Erythroblast (primary cell): ENCODE measurements around the gene KDM7A.
"Not testable (repeated sequence)": the region's sequence is repeated elsewhere in the genome, so short reads cannot be mapped to it uniquely, and the experiment has no call there.

Experiments
- DNase-seq, 2 experiments: peaks; one replicate each; lab custom pipeline; 2025; lab: John Stamatoyannopoulos, UW
- GATA1 ChIP-seq: IDR thresholded peaks from 2 replicates; pipeline ENCODE4 v1.6.1; 2011; ENCODE audit warnings: low read depth, mild to moderate bottlenecking, control low read depth, low read length, moderate library complexity
- POLR2A ChIP-seq: IDR thresholded peaks from 2 replicates; pipeline ENCODE4 v1.6.1; 2011; ENCODE audit warnings: mild to moderate bottlenecking, low read length

KDM7A gene

DNA sequence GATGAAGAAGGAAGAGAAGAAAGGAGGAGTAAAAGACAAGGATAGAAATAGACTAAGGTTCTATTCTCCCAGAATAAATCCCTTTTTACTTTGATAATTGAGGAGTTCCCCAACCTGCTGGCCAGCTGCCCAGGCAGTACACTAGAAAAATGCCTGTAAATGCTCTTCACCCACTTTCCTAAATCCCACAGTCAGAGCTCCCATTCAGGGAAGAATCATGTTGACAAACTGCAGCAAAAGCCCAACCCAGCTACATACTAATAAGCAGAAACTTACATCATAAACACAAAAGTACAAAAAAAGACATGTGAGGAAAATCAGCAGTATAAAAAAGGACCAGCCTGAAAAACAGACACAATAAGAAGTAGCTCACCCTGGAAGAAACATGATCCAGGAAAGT, 15.8 kb upstream of the KDM7A start:
- no peak for DNase-seq
- TF ChIP-seq GATA1 (no peak), POLR2A (no peak)

DNA sequence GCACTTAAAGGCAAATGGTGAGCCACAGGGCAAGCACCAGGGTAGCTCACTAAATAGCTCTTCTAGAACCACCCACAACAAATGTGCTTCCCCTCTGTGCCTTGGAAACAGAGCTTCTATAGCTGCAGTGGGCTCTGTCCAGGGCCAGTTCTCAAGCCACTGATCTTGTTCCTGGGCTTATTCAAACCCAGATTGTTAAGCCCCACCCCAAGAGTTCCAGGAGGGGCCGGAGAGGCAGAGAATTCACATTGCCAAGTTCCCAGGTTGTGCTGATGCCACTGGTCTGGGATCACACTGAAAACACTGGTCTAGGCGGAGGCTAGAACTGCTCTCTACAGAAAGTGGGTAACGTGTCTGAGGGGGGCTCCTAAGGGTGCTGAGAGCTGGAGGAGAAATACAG, 15.4 kb upstream of the KDM7A start:
- DNase-seq, result no peak
- TF ChIP-seq GATA1, result no peak
- no peak for TF ChIP-seq POLR2A

- TF ChIP-seq POLR2A (no peak), GATA1 (no peak)
- DNase-seq, result no peak
Observed at GRCh38 chr7:140190588-140190987, 13.8 kb upstream of the KDM7A start.

- DNase-seq, result no peak
- TF ChIP-seq GATA1 (no peak), POLR2A (no peak)
Observed at GRCh38 chr7:140189917-140190316, 13.1 kb upstream of the KDM7A start.

DNA sequence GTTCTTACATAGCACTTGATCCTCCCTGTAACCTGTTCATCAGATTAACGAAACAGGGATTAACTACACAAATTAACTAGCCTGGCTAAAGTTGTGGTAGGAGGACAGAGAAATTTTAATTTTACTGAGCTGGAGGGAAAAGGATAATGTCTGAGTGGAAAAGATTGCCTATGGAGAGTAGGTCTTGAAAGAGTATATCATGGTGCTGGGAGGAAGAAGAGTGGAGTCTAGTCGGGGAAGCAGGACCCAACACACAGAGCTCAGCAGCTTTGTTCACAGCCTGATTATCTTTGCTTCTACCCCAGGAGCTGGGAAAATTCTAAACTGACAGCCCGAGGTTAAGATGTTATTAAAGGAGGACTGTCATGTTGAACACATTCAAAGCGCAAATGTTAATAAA, 6.1 kb upstream of the KDM7A start:
- DNase-seq, result no peak
- no peak for TF ChIP-seq POLR2A
- no peak for TF ChIP-seq GATA1

DNA sequence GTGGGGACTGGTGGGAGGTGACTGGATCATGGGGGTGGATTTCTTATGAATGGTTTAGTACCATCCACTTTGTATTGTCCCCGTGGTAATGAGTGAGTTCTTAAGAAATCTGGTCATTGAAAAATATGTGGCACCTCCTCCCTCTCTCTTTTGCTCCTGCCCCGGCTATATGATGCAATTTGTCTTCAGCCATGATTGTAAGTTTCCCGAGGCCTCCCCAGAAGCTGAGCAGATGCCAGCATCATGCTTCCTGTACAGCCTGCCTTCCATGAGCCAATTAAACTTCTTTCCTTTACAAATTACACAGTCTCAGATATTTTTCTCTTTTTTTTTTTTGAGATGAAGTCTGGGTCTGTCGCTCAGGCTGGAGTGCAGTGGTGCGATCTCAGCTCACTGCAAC, 2.6 kb upstream of the KDM7A start:
- DNase-seq, result no peak
- TF ChIP-seq POLR2A (no peak), GATA1 (no peak)

DNA sequence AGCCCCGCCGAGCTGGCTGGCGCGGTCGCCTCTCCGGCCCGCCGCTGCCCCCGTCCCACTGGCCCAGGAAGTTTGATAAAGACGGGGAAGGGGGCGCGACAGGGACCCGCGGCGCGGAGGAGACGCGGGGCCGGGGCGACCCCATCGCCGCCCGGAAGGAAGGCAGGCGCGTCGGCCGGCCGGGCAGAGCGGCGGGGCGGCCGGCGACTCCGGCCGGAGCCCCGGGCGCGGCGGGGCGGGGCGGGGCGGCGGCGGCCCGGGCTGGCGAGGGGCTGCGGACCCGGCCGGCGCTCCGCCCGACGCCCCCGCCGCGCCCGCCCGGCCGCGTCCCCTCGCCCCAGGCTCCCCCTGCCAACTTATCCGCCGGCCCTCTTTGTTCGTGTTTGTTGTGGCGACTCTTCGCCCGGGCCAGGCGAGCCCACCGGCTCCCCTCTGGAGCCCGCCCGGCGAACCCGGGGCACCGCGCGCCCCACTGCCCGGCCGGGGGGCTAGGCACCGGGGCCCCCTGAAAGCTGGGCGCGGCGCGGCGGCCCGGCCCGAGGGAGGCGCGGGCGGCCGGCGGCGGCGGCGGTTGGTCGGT, 571 bp downstream of the KDM7A start:
- TF ChIP-seq GATA1 (no peak), POLR2A (no peak)
- no peak for DNase-seq

- DNase-seq, result peak; percentile 91 to 93
- TF ChIP-seq GATA1, result no peak
- peak; percentile 68 for TF ChIP-seq POLR2A
Observed at GRCh38 chr7:140175221-140176121, 1.3 kb downstream of the KDM7A start.

DNA sequence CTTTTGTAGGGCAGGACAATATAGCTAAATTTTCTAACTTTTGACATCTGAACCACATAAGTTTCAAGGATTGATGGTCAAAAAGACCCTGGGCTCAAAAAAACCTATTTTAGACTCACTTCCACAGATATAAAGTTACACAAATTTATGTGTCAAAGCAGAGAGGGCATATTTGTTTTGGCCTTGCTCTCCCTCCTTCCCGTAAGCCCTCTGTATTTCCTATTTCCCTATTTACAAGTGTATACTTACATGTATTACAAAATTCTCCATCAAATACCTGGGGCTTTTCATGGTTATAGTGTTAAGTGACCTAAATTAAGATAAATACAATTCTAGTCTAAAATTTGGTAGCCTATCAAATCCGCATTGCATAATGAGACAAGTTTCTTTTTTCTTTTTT, 2.6 kb downstream of the KDM7A start:
- no peak for TF ChIP-seq POLR2A

GRCh38 chr7:140170375-140170774, 6.4 kb downstream of the KDM7A start:
- no peak for DNase-seq
- no peak for TF ChIP-seq GATA1
- TF ChIP-seq POLR2A, result no peak

More for the DNA sequence above, 2.6 kb downstream of the KDM7A start:
- no peak for DNase-seq

- TF ChIP-seq GATA1 (no peak), POLR2A (no peak)
- no peak for DNase-seq
Observed at GRCh38 chr7:140168816-140169215, 8.0 kb downstream of the KDM7A start.

- DNase-seq, result peak in 1 of 2 experiments; percentile 47
- TF ChIP-seq POLR2A (no peak), GATA1 (no peak)
Observed at GRCh38 chr7:140165422-140165821, 11.4 kb downstream of the KDM7A start.

- DNase-seq, result not testable (repeated sequence)
Observed at GRCh38 chr7:140162081-140162480, 14.7 kb downstream of the KDM7A start.

GRCh38 chr7:140161047-140161446, 15.7 kb downstream of the KDM7A start:
- no peak for DNase-seq
- no peak for TF ChIP-seq POLR2A
- no peak for TF ChIP-seq GATA1
